ENCODE results near the gene ZMIZ2.
"Not testable (repeated sequence)": the region's sequence is repeated elsewhere in the genome, so short reads cannot be mapped to it uniquely, and the experiment has no call there.

ZMIZ2 gene

DNA sequence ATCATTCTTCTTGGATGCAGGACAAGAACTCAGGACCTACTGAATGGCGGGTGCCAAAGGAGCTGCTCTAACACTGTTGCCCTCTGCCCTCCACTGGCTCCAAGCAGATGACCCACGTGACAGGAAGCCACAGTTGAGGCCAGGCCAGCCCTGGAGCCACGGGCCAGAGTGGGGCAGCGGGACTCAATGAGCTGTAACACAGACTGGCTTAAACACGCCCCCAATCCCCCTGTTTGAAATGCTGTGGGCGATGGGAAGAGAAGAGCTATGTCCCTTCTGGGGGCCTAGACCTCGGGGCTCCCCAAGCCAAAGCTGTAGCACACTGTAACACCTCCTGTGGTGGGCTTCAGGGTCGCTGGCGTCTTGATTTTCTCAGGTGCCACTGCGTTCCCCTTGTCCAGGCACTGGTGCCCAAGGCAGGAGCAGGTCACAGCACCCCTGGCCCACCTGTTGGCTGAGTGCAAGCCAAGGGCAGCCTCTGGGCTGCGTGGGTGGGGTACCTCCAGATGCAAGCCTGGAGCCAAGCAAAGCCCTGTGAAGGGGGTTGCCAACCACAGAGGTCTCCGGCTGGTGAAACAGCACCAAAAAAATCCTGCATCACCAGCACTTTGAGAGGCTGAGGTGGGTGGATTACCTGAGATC is 18.6 kb upstream of the ZMIZ2 start:
- DNase-seq: no peak

DNA sequence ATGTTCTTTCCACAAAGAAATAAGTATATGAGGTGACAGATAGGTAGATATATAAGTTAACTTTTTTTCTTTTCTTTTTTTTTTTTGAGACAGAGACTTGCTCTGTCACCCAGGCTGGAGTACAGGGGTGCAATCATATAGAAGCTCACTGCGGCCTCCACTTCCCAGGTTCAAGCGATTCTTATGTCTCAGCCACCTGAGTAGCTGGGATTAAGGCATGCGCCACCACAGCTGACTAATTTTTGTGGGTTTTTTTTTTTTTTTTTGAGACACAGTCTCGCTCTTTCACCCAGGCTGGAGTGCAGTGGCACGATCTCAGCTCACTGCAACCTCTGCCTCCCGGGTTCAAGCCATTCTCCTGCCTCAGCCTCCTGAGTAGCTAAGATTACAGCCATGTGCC is 15.7 kb upstream of the ZMIZ2 start:
- DNase-seq: not testable (repeated sequence)

DNA sequence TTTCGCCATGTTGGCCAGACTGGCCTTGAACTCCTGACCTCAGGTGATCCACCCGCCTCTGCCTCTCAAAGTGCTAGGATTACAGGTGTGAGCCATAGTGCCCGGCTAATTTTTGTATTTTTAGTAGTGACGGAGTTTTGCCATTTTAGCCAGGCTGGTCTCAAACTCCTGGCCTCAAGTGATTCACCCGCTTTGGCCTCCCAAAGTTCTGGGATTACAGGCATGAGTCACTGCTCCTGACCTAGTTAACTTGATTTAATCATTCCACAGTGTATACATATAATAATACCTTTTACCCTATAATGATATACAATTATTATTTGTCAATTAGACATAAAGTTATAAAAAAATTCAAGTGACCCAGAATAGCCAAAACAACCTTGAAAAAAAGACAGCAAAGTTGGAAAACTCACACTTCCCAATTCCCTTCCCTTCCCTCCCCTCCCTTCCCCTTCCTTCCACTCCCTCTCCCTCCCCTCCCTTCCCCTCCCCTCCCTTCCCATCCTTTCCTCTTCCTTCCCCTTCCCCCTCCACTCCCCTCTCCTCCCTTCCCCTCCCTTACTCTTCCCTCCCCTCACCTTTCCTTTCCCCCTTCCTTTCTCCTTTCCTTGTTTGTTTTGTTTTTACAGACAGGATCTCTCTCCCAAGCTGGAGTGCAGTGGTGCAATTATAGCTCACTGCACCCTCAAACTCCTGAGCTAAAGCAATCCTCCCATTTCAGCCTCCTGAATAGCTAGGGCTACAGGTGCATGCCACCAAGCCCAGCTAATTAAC is 14.8 kb upstream of the ZMIZ2 start:
- no peak for DNase-seq

DNA sequence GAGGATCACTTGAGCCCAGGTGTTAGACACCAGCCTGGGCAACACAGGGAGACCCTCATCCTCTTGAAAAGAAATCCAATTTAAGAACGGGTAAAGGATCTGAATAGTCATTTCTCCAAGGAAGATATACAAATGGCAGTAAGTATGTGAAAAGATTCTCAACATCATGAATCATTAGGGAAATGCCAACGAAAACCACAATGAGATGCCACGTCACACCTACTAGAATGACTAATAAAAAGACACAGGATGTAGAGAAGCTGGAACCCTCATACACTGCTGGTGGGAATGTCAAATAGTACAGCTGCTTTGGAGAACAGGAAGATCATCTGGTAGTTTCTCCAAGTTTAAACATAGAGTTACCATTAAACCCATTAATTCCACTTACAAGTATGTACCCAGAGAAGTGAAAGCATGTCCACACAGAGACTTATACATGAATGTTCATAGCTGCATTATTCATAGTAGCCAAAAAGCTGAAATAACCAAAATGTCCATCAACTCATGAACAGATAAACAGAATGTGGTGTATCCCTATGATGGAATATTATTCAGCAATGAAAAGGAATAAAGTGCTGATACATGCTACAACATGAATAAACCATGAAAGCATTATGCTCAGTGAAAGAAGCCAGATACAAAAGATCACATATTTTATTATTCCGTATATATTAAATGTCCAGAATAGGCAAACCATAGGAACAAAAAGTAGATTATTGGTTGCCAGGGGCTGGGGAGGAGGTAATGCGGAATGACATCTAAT is 13.1 kb upstream of the ZMIZ2 start:
- DNase-seq: no peak

DNA sequence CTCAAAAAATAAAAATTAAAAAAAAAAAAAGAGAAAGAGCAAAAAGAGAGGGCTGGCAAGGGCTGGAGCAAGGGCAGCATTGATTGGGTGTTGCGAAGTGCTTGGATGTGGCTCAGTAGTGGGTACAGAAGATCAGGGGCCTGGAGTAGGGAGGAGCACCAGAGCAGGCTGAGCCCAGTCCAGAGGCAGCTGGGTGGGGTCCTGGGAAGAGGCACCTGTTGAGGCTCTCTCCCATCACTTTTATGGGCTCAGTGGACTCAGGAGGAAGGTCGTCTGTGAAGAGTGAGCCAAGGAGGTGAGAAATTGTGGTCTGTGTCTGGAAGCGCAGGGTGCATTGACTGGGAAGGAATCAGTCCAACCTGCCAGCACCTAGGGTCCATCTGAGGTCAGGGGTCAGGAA is 11.8 kb upstream of the ZMIZ2 start:
- no peak for DNase-seq

DNA sequence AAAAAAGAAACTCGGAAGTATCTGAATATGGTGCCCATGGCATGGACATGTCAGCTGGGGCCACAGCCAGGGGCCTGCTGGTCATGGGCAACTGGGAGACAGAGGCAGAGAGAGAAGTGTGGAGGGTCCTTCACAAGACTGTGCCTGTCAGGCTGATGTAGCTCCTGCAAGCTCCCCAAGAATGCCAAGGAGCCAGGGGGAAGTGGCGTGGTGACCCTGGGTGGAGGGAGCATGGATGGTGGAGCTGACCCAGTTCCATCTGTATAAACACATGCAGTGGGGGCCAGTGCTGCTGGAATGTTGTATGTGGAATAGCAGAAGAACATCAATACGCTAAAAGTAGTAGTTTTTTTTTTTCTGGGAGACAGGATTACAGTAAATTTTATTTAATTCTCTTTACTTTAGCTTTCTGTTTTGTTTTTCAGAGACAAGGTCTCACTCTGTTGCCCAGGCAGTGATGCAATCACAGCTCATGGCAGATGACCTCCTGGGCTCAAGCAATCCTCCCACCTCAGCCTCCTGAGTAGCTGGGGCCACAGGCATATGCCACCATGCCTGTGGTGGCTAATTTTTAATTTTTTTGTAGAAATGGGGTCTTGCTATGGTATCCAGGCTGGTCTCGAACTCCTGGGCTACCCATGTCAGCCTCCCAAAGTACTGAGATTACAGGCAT is 10.5 kb upstream of the ZMIZ2 start:
- DNase-seq: no peak

DNA sequence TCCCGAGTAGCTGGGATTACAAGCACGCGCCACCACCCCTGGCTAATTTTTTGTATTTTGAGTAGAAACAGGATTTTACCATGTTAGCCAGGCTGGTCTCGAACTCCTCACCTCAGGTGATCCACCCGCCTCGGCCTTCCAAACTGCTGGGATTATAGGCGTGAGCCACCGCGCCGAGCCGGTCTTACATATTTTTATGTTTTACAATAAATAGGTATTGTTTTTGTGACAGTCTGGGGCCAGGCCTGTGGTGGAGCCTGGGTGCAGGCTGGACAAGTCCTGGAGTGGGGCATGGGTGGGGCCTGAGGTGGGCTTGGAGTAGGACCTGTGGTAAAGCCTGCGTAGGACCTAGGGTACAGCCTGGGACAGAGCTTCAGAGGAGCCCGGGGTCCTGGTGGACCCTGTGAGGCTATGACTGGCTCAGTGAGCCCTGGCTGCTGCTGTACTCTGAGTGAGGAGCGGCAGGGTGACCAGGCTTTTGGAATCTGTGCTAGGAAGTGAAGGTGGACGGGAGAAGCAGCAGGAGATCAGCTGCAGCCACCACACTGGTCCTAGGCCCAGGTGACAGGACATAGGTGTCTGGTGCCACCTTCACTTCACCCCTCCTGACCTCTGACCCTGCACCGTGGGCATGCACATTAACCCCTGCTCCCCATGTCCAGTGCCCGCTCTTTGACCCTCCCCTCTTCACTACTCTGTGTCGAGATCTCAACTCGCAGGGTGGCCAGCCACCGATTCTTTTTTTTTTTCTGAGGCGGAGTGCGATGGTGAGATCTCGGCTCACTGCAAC is 9.6 kb upstream of the ZMIZ2 start:
- no peak for DNase-seq

DNA sequence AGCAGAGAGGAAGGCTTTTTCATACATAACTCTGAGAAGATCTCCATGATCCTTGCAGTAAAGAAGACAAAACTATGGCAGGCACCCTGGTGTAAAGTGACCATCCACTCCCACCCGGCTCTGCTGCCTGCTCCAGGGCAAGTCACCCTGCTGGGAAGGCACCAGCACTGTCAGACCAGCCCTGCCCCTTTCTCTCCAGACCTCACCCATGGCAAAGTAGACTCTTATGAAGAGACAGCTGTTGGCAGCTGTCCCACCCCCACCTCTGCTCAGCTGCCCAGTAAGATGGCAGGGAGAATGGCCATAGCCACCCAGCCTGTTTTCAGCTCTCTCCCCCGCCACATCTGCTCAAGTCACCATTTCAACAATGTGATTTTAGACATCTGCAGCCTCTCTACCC is 8.6 kb upstream of the ZMIZ2 start:
- no peak for DNase-seq

DNA sequence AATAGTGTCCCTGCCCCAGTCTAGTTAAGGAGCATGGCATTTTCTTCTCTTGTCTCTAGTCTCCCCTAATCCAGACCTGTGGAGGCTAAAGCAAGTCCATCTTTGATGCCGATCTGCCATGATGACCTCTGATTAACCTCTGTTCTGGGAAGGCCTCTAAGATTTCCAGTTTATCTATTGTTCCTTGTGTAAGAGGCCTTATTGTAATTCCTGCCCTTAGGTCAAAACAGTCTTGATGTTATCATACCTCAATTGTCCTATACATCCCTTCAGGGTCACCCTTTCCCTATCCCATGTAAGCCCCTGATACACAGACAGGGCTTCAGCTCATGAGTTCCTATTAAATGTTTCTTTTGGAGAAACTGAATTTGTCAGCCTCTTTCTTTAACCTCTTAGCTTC is 4.9 kb upstream of the ZMIZ2 start:
- DNase-seq: no peak

DNA sequence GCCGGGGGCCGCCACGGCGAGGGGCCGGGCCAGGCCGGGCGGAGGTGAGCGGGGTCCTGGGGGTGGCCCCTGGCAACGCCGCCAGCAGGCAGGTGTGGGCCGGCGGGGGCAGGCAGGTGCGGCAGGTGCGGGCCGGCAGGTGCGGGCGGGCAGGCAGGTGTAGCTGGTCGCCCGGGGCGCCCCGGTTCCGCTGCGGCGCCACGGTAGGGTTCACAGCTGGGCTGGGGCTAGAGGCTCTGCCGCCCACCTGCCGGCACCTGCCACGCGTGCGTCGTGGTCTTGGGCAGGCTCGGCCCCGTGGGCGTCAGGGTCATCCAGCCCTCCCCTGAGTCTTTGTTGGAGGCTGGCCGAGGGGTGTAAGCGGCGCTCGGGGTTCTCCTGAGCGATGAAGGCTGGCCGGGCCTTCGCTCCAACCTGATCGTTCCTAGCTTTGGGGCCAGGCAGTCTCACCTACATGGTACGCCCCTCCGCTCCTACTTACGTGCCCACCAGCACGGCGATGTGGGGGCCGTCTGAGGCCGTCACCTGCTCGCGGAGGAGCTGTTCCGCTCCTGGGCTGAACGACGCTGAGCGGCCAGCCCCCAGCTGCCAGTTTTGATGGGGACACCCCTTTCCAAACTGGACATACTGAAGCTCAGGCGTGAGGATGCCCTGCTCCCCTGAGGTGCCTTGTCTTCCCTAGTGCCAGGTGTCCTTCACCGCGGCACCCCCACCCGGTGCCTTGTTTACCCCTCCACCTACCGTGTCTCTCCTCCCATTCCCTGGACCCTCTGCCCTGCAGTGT is 493 bp downstream of the ZMIZ2 start:
- DNase-seq: no peak

DNA sequence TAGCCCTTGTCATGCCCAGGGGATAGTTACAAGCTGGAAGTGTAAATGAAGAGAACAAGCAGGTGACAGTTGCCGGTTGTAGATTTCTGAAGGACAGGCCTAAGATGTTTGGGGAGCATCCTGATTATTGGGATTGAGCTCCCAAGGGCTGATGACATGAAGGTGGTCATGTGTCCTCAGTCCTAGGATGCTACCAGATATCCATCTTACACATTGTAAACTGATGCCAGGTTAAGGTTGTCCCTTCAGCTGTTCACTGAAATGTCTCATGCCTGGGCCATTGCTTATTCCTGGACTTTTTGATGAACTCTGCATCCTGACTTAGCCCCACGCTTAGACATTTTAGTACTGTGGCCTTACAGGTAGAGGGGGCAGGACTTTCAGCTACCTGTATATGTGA is 1.3 kb downstream of the ZMIZ2 start:
- no peak for DNase-seq

DNA sequence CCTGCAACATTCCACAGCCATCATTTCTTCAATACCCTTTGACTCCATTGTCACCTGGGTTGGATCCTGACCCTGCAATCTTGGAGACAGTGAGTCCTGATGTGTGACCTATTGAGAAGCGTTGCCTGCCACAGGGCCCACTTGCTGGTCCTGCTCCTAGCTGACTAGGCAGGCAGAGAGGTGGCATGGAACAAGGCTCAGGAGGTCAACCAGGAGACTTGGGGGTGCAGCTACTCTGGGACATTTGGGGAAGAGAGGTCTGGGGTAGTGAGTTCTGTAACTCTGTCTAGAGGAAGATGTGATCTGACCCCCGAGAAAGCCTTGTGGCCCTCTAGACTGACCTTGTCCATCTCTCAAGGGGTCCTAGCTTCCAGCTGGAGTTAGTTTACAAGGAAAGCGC is 1.8 kb downstream of the ZMIZ2 start:
- no peak for DNase-seq

DNA sequence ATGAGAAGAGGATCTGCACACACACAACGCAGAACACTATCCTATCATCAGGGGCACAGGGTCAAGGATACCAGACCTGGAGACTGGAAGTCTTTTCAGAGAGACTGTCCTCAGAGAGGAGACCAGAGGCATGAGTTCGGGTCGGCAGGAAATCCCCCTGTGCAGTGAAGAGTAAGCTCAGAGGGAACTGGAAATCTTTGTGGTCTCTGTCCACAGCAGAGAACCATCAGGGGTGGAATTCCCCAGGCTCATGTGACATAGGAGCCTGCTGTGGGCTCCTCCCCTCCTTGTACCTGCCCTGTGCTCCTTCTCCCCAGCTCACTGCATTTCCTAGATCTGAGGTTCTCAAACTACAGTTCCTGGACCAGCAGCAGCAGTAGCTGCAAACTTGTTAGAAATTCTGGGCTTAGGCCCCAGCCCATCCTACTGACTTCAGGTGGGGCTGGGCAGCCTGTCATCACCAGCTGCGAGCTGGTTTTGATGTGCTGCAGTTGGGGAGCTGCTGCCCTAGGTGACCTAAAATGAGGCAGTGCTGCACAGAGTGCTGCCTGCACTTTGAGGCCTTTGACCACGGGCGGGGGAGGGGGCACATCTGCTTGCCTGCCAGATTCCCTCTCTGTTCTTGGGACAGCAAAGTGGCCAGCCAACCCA is 2.4 kb downstream of the ZMIZ2 start:
- no peak for DNase-seq

DNA sequence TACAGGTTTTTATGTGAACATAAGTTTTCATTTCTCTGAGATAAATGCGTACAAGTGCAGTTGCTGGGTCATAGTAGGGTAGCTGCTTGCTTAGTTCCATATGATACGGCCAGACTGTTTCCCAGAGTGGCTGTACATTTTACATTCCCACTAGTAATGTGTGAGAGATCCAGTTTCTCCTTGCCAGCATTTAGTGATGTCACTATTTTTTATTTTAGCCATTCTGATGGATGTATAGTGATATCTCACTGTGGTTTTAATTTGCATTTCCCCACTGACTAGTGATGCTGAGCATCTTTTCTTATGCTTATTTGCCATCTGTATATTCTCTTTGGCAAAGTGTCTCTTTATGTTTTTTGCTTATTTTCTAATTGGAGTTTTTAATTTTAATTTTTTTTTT is 4.2 kb downstream of the ZMIZ2 start:
- no peak for DNase-seq

DNA sequence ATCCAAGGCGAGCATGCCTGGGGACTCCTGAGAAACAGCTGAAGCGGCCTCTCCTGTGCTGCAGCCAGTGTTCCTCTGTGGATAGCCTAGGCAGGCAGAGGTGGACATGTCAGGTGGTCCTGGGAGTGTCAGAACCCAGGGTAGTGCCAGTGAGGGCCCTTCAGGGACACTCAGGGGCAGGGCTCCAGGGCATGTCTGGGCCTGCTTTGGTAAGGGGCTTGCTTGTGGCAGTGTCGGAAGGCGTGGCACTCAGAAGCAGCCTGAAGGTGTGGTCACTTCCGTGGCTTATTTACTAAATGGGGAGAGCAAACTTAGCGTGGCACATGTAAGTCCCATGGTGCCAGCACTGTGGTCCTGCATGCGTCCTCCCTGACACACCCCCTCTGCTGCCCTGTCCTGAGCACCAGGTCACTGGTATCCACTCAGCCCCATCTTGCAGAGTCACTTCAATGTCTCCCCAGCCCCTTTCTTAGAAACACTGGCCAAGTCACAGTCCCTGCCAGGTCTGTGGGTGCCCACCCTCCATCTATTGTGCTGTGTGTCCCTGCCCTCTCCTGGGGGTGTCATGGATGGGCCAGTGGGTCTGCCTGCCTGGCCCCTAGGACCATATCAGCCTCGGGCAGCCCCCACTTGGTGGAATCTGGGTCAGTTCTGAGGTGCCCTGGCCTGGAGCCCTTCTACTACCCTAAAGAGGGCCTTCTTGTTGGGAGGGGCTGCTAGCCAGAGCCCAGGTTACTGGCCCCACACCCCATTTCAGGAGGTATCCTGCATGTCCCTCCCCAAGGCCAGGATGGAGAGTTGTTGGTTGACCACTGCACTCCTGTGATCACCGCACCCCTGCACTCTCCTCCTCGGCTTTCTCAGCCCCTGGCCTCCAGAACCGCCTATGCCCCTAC is 6.4 kb downstream of the ZMIZ2 start:
- no peak for DNase-seq

DNA sequence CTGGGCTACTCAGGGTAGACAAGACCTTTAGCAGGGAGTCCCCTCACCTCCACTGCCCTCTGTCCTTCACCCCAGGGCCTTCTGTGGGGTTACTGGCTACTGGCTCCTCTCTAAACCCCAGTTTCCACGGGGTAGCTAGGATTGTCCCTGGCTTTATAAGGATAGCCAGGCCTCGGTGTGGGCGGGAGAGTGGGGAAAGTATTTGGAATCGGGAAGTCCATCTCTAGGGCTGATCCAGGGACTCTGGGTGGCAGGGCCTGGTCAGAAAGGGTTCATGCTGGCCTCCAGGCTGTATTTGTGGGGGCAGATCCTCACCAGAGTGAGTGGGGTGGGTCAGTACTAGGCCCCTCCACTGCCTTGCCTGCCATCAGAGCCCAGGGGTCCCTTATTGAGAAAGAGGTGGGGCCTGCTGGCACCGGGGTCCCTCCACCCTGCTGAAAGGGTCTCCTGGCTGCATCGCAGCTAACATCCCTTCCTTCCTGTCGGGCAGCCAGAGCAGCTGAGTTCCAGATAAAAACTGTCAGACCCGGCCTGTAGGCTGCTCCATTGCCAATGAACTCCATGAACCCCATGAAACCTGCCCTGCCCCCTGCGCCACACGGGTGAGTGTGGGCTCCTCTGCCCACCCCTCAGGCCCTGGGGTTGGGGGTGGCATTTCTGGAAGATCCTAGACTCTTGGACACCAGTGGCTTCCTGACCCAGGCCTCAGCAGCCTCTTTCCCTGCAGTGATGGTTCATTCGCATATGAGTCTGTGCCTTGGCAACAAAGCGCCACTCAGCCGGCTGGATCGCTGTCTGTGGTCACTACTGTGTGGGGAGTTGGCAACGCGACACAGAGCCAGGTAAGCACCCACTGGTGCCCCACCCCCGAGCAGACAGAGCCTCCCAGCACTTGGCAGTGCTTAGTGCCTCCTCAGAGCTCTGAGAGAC is 7.3 kb downstream of the ZMIZ2 start:
- peak; percentile 73 for DNase-seq

DNA sequence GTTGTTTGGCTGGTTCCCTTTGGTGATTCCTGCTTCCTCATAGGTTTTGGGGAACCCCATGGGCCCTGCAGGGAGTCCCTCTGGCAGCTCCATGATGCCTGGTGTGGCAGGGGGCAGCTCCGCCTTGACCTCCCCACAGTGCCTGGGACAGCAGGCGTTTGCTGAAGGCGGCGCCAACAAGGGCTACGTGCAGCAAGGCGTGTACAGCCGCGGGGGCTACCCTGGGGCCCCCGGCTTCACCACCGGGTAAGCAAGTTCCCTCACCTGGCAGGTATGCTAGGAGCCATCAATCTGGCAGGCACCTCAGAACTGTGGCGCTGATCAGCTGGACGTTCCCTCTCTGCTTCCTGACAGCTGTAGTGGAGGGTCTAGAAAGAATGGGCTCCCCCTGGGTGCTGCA is 8.3 kb downstream of the ZMIZ2 start:
- no peak for DNase-seq

DNA sequence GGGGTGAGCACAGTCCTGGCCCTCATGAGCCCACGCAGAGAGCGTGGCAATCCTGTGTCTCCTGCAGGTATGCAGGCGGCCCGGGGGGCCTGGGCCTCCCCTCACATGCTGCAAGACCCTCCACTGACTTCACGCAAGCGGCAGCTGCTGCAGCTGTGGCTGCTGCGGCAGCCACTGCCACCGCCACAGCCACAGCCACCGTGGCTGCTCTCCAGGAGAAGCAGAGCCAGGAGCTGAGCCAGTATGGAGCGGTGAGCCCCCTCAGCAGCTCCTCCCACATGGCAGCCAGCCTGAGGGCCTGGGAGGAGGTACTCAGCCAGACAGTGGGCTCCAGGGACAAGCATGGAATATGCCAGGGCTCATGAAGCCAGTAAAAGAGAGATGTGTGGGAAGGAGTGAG is 8.7 kb downstream of the ZMIZ2 start:
- peak; percentile 48 for DNase-seq

DNA sequence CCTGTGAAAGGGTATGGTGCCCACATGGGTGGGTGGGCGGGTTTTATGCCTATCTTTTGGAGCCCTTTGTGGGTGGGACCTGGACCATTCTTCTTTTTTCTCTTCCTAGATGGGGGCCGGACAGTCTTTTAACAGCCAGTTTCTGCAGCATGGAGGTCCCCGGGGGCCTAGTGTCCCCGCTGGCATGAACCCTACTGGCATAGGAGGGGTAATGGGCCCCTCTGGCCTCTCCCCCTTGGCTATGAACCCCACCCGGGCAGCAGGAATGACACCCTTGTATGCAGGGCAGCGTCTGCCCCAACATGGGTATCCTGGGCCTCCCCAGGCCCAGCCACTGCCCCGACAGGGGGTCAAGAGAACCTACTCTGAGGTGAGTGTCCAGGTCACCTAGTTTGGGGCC is 9.1 kb downstream of the ZMIZ2 start:
- DNase-seq: no peak

All from NCI-H2029 treated with DMSO at 0.1 percent for 48 hours (cell line).